HUDEP-2 (cell line): ENCODE results near the gene PIP5K1C.

Experiments used
- DNase-seq, 76 experiments: peaks; one replicate each; lab custom pipeline; 2025; ENCODE audit not compliant: unreplicated experiment in 76 of 76; lab: John Stamatoyannopoulos, UW

Gene PIP5K1C

DNA sequence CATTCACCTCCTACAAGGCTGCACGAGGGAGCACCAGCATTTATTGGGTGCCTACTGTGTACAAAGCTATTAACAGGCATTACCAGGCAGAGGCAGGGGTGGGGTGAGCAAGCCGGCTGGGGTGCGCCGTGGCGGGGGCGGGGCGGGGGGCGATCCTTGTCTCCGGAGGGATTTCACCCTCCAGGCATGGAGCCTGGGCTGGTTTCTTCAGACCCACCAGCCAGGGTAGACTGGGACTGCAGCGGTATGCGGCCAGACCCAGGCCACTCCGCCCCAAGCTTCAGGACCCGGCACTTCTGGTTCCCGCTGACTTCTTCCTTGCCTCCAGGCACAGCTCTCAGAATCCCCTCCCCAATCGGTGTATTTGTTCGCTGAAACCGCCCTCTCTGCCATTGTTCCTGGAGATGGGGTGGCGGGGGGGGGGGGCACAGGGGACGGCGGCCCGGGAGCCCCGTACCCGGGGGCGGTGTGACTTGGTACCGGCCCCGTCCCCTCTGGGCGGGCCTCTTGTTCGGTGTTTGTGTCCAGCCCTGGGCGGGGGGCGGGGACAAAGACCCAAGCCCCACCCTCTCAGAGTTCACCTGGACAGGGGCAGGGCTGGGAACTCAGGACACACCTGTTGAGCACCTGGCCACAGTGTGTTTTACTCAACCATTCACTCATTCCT is 22.3 kb upstream of the PIP5K1C start:
- DNase-seq: no peak

DNA sequence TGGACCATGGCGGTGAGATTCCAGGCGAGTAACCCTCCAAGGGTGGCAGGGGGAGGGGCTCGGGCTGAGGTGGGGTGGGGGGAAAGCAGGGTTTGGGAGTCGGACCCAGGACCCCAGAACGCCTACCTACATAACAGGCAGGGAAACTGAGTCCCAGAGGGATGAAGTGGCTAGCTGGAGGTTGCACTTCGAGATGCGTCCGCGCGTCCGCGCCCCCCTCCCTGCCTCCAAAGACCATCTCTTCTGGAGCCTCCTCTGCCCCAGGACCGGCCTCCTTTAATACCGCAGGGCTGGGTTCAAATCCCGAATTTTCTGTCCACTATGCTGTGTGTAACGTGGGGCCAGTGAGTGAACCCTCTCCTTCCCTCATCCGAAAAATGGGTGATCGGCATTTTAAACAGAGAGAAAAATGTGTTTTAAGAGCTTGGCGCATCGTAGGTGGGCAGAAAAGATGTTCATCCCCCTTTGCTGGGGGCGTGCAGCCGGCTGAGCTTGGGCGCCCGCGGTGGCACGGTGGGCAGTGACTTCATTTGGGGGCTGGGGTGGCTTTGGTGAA is 21.7 kb upstream of the PIP5K1C start:
- DNase-seq: no peak

DNA sequence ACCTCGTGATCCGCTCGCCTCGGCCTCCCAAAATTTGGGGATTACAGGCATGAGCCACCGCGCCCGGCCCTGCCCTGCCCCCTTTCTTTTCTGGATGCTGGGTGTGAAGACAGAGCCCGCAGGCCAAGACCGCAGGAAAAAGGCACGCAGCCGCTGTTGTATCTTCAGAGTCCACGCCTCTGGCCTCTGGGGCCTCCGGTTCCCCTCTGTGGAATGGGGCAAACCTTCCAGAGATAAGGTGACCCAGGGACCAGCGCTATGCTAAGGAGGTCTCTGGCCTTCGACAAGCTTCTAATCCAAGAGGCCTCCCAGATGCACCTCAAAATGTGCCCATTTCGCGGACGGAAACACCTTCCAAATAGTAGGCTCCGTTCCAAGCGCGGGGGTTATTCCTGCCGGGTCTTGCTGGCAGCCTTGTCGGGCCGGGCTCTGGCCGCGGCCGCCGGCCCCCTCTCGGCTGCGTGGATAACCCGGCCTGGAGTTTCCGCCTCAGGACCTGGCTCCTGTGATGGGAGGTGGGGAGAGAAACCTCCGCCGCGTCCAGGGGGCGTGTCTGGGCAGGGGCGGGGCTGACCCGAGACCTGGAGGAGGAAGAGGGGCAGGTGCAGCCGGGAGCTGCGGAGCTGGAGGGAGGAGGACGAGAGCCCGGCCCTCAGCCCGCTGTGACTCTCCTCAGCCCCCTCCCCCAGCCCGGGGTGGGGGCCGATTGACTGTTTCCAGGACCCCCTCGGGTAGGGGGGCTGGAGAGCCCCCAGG is 21.0 kb upstream of the PIP5K1C start:
- DNase-seq: peak in 67 of 76 experiments; percentile 23 to 95 (median 68)

DNA sequence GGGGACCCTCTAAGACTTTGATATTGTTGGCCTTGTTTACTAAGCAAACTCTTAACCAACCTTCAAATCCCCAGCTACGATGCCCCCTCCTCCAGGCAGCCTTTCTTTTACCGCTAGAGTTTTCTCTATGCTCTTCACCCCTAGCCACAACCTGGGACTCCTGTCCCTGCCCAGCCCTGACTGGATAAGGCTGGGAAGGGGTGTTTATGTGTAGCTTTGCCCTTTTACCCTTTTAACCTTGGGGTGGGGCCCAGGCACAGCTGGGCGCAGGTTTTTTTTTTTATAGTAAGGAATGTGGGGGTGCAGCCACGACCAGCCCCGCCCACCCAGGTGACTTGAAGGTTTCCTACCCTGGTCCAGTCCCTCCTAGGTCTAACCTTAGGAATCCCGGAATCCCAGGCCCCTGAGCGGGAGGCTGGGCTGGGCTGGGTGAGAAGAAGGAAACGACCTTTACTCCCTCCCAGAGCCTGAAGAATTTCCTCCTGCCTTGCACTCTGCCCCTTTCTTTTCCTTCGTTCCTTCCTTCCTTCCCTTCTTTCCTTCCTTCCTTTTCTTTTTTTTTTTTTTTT is 20.2 kb upstream of the PIP5K1C start:
- no peak for DNase-seq

DNA sequence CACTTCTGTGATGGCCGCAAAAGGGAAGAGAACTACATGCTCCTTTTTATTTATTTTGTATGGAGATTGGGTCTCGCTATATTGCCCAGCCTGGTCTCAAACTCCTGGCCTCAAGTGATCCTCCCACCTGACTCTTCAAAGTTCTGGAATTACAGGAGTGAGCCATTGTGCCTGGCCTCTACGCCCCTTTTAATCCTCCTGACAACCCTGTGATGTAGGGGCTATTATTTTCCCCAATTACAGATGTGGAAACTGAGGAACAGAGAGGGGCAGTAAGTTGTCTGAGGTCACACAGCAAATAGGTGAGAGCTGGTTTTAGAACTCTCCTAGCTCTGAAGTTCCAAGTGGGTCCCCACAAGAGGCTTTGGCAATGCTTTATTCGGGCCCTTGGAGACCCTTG is 19.6 kb upstream of the PIP5K1C start:
- DNase-seq: no peak

DNA sequence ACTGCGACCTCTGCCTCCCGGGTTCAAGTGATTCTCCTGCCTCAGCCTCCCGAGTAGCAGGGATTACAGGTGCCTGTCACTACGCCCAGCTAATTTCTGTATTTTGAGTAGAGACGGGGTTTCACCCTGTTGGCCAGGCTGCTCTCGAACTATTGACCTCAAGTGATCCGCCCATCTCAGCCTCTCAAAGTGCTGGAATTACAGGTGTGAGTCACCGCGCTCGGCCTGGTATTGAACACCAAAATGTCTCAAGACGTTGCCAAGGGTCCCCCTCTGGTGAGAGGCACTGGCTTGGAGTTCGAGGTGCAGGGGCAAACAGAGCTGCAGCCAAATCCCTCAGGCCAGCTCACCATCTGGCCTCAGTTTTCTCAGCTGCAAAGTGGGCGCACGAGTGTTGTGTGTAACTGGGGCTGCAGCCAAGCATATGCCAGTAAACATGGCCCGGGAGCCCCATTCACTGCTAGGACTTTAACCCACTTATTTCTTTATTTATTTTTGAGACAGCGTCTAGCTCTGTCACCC is 15.9 kb upstream of the PIP5K1C start:
- DNase-seq: no peak

DNA sequence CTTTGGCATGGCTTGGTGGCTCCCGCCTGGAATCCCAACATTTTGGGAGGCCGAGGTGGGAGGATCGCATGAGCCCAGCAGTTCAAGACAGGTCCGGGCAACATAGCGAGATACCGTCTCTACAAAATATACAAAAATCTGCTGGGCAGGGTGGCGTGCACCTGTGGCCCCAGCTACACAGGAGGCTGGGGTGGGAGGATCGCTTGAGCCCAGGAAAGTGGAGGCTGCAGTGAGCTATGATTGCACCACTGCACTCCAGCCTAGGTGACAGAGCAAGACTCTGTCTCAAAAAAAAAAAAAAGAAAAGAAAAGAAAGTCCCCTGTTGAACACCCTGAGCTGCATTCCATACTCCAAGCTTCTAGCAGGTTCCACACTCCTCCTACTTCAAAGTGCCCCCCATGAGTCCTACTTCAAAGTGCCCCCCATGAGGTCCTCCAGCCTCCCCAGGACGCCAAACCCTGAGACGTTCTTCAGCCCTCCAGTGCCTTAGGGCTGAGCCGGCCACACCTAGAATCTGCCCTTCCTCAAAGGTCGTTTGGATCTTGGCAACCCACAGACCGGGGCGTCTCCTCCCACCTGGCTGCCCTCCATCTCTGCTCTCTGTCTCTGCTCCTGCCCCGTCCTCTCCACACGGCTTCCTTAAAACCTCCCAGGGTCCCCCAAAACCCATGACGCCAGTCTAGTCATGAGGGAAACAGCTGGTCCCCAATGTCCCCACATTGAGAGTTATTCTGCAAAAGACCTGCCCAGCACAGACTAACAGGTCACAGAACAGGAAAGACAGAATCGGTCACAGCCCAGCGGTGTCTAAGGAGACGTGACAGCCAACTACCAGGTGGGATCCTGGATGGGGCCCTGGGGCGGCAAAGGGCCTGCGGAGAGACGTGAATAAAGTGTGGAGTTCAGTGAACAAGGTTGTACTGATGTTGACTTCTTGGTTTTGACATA is 12.7 kb upstream of the PIP5K1C start:
- DNase-seq: peak in 6 of 76 experiments; percentile 5 to 35 (median 26)

DNA sequence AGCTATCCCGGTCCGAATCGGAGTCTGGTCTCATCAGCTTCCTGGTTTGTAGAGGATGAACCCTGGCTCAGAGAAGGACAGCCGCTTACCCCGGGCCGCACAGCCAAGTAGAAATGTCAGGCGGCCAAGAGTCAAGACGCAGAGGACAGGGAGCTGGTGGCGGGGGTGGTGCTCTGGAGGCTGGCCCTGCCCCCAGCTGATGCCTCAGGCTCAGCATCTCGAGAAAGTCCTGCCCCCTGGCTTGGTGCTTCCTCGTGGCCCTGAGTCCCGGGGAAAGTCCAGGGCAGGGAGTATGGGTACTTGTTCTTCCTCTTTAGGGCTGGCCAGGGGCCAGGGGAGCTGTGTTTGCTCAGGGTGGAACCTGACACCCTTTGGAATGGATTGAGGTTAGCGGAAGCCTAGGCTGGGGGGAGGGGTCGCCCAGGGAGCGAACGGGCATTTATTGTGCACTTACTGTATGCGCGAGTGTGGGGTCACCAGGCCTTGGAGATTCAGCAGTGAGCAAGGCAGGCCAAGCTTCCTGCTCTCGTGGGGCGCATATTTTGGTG is 10.1 kb upstream of the PIP5K1C start:
- peak in 25 of 76 experiments; percentile 6 to 50 (median 28) for DNase-seq

DNA sequence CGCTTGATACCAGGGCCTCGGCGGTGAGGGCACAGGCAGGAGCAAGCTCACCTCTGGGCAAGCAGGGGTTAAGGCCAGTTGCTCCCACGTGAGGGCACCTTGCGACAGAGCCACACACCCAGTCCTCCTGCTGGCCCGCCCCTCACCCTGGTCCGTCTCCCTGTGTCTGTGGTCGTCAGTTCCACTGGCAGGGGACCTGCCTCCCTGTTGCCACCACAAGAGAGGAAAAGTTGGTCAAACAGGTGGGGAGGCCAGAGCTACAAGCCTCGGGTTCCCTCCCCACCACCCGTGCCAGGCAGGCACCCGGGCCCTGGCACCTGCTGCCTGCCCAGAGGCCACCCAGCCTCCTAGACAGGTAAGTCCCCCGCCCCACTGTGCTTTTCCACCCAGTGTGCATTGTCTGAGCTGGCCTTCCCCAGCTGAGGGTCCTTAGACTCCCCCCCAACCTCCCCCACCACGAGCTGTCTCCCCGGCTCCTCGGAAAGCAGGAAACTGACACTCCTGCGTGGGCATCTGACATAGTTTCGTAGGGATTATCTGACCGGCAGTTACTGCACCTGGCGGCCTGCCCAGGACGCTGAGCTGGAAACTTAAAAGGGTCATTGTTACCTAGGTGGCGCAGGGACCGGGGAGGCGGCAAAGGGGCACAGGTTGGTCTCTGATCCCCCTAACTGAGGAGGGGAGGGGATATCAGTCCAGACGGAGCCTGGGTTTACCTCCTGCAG is 8.1 kb upstream of the PIP5K1C start, which contains the start of gene TJP3:
TSS of gene TJP3 (plus strand) at position 178 of the 725 bp plus-strand sequence. CDS start 20,049 bp downstream, outside the sequence.
- peak in 19 of 76 experiments; percentile 13 to 47 (median 23) for DNase-seq

DNA sequence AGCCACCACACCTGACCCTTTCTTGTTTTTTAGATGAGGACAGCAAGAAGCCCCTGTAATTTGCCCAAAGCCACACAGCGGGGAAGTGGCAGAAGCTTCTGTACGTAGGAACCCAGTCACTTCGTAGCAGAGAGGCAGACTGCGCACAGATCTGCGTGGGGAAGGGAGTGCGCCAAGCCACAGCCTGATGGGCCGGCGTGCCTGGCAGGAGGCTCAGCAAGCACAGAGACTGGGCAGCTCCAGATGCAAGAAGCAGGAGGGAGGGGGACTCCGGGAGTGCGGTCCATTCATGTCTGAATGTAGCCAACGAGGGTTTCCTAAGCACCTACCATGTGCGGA is 7.6 kb upstream of the PIP5K1C start:
- no peak for DNase-seq

DNA sequence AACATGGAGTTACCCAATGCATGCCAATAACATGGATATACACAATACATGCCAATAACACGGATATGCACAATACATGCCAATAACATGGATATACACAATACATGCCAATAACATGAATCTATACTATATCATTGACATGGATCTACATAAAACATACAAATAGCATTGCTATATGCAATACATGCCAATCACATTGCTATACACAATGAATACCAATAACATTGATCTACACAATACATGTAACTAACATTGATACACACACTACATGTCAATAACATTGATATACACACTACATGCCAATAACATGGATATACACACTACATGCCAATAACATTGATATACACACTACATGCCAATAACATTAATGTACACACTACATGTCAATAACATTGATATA is 932 bp upstream of the PIP5K1C start:
- no peak for DNase-seq

DNA sequence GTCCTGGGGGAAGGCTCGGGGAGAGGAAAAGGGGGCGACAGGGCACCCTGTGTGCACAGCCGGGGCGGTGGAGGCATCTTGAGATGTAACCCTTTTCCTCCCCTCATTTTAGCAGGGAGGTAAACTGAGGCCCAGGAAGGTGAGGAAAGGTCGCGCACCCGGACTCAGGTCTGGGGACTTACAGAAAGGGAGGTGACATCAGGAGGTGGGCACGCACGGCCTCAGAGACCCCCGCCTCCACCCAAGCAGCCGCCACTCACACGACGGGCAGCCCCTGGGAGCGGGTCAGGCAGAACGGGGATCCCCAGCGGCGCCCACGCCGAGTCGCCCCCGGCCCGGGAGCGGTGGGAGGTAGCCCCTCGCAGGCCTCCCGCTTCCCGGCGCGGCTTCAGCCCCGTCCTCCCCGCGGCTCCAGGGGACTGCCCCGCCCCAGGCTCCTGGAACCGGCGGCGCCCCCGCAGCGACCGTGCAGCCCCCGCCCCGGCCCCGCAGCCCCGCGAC is 477 bp downstream of the PIP5K1C start:
- no peak for DNase-seq

DNA sequence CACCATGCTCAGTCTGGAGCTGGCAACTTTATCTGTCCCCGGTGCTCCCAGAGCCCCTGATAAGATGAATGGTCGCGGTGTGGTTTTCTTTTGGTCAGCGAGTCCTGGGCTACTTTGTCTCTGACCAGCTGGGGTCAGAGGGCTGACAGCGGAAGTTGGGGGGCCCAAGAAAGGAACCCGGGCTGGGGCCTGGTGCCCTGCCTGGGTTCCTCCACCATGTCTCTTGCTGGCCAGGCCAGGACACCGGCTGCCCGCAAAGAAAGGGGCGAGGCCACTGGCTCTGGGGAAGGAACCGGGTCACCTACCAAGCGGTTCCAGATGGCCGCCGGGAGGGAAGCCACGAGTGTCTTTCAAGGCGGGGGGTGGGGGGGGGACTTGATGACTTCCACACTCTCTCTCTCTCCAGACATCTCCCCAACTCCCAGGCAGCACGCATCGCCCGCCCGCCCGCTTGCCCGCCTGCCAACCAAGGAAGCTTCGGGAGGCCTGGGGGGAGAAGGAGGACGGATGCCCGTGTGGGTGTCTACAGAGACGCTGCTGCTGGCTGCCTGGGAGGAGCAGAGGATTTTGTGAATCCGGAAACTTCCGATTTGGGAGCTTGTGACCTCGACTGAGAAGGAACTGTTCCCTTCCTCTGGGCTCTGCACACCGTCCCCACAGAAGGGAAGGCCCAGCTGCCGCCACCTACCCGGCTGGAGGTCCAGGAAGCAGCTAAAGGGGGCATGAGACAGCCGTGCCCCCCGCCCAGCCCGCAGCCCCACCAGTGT is 1.1 kb downstream of the PIP5K1C start:
- peak in 29 of 76 experiments; percentile 16 to 64 (median 29) for DNase-seq

DNA sequence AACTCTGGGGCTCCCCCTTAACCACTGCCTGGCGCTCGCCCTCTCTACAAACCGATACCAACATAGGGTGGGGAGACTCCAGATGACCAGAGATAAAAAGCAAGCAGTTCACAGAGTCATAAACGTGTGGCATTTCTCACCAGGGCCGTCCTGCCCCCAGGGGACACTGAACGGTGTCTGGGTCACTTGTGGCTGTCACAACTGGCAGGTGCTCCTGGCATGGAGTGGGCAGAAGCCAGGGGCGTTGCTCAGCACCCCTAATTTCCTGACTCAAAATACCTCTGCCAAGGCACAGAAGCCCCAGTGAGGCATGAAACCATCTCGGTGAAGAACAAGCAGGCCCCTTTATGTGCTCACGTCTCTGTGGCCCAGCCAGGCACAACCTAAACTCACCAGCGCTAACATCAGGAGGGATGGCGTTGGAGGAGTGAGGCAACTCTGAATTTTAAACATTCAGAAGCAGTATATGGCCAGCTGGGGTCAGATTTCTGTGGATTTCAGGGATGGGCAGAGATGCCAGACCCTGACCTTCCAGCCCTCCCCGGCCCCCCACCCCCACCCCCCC is 1.8 kb downstream of the PIP5K1C start:
- peak in 4 of 76 experiments; percentile 11 to 27 (median 18) for DNase-seq

DNA sequence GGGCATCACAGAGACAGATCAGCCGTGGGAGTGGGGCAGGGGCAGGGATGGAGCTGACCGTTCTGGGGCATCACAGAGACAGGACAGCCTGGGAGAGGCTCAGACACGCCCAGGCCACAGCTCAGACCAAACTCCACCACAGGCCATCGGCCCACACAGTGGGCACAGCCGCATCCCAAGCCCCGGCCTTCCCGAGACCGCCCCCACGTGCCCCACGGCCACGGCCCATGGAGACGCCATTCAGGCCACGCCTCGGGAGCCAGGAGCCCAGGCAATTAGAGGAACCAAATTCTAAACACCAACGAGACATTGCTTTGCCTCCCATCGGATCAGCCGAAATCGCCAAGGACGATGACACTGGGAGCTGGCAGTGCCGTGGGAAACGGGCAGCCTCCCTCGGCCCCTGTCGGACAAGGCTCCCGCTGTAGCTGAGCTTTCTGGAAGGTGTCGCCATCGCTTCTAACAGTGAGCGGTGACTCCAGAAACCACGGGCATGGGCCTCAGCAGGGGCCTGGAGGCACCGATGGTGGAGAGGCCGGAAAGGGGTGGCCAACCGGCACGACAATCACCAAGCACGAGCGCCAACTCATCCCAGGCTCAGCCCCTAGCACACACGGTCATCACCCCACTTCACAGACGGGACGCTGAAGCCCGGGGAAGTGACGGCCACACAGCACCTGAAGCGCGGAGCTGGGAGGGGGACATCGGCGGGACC is 2.4 kb downstream of the PIP5K1C start:
- no peak for DNase-seq

DNA sequence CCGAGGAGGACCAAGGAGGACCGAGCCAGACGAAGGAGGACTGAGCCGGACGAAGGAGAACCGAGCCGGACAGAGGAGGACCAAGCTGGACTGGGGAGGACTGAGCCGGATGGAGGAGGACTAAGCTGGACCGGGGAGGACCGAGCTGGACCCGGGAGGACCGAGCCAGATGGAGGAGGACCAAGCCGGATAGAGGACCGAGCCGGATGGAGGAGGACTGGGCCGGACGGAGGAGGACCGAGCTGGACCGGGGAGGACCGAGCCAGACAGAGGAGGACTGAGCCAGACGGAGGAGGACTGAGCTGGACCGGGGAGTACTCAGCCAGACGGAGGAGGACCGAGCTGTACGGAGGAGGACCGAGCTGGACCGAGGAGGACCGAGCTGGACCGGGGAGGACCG is 3.2 kb downstream of the PIP5K1C start:
- DNase-seq: no peak

DNA sequence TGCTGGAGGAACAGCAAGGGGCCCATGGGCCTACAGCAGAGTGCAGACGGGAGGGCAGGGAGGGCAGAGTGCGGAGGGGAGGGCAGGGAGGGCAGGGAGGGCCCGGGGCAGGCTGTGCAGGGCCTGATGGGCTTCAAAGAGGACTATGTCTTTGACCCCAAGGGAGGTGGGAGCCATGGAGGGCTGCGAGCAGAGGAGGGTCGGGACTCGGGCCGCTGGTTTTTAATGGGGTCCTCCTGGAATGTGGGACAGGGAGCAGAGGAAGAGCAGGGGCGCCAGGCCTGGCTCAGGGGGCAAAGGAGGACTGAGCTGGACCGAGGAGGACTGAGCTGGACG is 3.6 kb downstream of the PIP5K1C start:
- no peak for DNase-seq
